C1 segment of cervical spinal cord (tissue), 14 donors: ENCODE measurements around the gene LRRC8E.
A peak's percentile ranks its signal among the peaks of the same experiment; 100 is the strongest.
"Not testable (repeated sequence)": the region's sequence is repeated elsewhere in the genome, so short reads cannot be mapped to it uniquely, and the experiment has no call there.

Experiments
- DNase-seq, 14 donors: peaks; one replicate each; lab custom pipeline; 2025; lab: John Stamatoyannopoulos, UW

Gene LRRC8E

DNA sequence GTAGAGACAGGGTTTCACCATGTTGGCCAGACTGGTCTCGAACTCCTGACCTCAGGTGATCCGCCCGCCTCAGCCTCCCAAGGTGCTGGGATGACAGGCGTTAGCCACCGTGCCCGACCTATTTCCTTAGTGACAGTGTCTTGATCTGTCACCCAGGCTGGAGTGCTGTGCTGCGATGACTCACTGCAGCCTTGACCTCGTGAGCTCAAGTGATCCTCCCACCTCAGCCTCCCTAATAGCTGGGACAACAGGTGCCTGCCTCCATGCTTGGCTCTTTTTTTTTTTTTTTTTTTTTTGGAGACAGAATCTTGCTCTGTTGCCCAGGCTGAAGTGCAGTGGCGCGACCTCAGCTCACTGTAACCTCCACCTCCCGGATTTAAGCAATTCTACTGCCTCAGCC is 41.7 kb downstream of the LRRC8E start:
- not testable (repeated sequence) for DNase-seq

DNA sequence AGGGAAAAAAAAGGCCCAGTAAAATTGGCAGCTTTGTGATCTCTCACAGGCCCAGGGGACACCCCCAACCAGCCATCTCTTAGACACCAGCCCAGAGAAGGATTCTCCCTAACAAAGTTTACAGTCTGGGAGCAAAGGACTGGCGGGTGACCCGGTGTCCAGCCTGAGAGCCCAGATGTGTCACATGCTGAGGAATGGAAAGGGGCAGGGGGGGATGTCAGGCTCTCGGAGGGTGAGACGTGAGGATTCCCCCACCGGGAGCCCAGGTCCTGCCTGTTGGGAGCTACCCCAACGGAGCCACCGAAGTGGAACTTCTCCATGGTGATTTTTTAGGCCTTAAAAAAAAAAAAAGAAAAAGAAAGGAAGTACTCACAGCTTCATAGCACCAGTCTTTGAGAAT is 42.5 kb downstream of the LRRC8E start:
- no peak for DNase-seq

DNA sequence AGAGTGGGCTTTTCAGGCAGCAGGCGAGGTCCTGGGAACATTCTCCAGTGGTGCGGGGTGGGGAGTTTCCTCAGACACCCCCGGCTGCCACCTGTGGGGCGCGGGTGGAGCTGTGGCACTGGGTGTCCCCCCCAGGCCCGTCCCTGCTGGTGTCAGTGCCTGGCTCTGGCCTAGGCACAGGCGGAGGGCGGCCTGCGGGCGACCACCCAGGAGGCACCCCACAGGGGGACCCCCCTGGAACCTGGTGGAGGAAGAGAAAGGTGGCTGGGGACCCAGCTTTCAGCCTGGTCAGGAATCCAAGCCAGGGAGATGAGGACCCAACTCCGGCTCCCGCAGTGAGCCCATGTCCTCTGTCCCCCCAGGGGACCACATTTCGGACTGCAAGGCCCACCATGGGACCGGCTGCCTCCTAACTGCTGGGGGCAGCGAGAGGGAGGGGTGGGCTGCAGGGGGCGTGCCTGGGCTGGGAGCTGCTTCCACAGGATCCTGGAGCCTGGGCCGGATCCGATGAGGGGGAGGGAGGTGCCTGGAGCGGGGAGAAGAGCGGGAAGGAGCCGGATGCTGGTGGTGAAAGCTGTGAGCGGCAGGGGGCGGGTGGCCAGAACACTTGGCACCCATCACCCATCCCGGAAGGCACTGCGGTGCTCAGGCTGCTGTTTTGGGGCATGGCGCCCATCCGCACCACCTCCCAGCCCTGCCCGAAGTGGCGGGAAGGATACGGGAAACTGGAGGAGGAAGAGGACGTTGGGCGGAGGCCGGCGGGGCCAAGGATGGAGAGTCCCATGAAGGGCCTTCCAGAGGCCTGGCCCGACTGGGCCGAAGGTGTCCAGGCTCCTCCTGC is 43.1 kb downstream of the LRRC8E start:
- no peak for DNase-seq

DNA sequence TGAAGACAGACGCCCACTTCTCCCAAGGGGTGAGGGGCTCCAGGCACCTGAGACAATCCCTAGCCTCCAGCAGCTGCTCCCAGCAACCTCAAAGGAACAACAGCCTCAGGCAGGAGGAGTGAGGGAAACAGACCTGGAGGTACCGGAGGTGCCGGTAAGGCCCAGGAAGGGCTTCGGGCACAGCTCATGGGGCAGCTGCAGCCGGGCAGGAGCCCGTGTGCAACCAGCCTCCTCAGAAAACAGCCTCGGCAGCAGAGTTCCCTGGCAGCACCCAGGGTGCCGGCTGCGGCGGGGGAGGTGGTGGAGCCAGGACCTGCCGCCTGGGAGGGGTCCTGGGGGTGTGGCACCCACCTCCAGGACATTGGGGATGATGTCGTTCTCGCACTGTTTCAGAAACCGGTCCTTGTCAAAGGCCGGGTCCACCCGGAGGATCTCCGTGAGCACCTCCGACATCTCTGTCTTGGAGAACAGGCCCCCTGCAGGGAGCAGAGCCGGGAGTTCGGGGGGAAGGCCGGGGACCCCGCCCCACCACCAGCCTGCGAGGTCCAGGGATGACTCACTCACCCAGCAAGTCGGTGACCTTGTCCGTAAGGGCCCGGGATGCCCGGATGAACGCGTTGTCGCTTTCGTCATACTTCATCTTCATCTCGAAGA is 44.1 kb downstream of the LRRC8E start:
- no peak for DNase-seq

DNA sequence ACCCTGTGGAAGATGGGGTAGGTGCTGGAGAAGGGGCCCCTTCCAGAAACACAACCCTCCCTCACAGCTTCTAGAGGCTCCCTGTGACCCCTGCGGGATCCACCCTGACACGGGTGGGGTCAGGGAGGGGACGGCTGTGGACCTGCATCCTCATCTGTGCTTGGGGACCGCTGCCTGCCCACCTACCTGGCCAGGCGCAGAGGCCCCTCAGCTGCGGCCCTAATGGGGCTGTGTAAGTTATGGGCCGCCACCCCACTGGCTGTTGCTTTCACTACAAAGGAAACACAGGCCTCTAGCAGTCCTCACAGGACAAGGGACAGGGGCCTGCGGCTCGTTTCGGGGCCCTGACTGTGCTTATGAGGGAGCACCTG is 44.6 kb downstream of the LRRC8E start:
- no peak for DNase-seq

DNA sequence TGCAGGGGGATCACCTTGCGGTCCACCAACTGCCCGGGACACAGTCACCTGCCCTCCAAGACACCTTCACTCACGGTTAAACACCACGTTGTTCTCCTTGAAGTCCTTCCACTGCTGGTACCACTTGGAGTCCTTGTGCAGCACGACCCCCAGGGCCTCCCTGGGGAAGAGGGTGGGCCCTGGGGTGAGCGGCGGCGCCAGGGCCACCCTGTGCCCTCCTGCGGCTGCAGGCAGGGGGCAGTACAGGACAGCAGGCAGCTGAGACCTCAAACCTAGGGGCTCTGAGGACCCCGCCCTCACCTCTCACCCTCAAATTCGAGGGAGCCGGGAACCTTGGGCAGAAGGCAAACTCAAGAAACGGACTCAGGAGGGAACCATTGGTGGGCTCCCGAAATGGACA is 45.1 kb downstream of the LRRC8E start:
- DNase-seq = no peak

DNA sequence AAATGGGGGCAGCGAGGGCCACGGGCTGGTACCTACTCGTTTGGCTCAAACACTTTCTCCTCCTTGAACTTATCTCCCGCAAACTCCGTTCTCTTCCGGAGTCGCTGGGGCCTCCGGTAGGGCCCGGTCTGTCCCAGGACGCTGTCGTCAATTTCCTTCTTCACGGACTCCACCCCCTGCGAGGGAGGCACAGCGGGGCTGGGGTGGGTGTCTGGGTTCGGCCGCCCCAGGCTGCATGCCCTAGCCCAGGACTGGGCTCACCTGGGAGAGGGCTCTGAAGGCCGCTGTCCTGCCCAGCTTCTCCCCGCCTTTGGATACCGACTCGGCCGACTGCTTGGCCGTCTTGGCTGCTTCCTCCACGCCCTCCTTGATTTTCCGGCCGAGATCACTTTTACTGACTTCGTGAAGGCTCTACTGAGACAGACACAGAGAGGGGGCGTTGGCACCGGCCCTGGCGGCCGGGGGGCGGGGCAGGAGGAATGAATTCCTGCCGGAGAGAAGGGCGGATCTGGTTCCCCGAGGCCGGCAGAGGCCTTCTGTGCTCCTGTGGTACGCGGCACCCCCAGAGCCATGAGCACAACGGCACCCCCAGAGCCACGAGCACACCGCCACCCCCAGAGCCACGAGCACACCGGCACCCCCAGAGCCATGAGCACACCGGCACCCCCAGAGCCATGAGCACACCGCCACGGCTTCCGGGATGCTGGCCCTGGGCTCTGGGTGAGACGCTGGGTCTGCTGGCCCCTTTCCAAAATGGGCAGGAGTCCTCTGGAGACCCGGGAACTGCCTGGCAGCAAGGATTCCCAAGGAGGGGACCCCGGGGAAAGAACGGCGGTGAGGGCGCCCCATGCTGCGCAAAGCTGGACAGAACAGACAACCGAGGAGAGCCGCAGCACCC is 45.8 kb downstream of the LRRC8E start:
- no peak for DNase-seq

DNA sequence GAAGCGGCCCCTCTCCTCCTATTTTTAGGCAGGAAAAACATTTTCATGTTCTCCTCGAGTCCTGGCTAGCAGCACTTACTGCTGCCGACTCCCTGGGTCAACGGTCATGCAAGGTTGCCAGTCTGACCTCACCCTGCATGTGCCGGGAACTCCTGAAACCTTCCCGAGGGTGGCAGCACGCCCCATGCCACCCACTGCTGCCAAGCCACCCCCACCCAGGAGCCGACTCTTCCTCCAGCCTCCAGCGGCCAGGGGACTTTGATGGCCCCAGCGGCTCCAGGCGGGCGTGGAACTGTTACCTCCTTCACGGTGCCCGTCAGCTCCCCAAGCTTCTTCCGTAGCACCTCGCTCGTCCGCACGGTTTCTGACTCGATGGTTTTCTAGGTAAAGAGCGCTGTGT is 46.5 kb downstream of the LRRC8E start:
- no peak for DNase-seq

DNA sequence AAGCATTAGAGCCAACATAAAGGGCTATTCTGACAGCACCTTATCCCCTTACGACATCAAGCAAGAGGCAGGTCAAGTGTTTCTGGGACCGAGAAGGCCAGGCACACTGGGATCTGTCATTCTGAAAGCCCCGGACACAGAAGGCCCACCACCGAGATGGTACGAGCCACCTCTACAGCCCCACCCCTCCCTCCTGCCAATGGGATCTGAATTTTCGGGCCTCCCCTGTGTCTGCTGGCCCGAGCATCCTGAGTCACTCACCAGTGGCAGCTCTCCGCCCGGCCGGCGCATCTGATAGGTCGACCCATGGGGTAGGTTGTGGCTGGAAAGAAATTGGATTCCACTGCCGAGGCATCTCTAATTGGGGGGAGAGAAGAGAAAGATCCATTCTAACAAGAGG is 52.5 kb downstream of the LRRC8E start:
- DNase-seq = no peak

DNA sequence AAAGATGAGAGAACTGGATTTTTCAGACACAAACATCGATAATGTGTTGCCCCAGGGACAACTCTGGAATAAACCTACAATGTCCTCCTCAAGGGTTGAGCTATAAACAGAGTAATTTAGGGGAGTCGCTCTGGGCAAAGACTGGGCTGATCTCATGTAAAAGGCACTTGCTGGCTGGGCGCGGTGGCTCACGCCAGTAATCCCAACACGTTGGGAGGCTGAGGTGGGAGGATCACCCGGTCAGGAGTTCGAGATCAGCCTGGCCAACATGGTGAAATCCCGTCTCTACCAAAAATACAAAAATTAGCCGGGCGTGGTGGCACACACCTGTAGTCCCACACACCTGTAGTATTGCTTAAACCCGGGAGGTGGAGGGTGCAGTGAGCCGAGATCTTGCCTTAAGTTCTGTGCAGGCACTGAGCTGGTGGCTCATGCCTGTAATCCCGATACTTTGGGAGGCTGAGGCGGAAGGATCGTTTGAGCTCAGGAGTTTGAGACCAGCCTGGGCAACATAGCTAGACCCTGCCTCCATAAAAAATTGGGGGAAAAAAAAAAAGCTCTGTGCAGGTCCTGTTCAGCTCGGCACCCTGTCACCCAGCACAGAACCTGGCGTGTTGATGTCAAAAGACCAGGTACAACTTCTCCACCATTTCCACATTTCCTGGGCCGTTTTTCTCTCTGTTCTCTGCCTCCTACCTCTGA is 53.7 kb downstream of the LRRC8E start:
- DNase-seq = no peak

DNA sequence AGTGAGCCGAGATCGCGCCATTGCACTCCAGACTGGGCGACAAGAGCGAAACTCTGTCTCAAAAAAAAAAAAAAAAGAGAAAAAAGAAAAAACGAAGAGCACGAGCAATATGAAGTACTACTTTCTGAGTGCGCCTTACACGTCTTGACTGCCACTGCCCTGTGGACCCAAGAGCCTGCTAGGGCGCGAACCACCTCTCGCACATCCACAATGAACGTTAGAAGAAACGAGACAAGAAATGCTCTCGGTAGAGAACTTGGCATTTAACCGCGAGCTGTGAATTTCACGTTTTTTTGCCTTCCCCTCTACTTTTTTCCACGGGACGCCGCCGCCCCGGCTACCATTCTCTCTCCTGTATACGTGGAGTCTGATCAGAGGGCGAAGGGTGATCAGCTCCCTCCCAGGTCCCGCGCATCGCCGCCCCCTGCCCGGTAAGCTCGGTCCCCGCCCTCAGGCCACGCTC is 54.7 kb downstream of the LRRC8E start:
- no peak for DNase-seq

DNA sequence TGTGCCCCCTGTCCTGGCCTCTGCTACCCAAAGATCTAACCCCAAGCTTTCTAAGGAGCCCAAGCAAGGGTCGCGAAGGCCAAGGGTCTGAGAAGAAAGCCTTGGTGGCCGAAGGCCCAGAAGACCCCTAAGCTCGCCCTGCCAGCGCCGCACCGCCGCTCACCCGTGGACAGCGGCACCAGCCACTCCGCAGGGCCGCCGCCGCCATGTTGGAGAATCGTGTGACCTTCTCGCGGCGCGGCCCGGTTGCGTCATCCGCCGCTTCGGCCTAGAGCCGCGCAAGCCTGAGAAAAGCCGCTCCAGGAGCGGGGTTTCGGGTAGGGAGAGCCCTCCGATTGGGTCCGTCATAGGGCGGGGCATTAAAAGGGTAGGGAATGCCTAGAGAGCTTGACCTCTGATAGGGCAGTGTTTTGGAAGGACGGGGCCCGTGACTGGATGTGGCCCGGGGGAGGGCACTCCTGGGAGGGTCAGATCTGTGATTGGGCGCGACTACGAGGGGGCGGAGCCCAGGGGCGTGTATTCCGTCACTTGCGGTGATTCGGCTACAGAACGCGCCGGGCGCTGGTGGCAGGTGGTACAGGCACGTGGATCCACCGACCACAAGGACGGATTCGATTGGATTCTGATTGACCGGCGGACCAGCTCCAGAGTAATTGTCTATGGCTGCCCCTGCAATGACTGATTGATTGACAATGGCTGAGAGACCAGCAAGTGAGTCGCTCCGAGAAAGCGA is 55.3 kb downstream of the LRRC8E start, which contains the start of gene TIMM44:
TSS of gene TIMM44 (minus strand) at position 223 of the 733 bp plus-strand sequence. CDS start at position 208, 15 bp downstream.
- DNase-seq = peak; percentile 82 to 100 (median 97)

DNA sequence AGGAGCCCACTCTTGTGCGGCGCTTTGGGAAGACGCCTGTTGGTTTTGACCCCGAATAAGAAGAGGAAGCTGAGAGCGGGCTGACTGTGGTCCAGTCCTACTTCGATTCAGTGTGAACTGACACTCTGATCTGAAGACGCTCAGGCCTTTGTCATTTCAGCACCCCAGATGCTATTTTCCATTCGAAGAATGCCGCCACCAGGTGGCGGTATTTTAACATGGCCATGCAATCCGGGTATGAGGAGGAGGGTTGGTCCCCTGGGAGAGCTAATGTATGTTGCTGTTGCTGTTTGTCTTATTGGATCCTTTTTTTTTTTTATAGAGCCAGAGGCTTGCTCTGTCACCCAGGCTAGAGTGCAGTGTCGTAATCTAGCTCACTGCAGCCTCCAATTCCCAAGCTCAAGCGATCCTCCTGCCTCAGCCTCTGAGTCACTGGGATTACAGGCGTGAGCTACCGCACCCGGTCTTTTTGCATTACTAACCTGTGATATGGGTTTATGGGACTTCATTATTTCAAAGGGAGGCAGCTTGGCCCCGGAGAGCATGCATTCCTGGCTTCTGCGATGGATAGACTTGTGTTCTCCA is 56.0 kb downstream of the LRRC8E start:
- peak in 12 of 14 donors; percentile 64 to 85 (median 77) for DNase-seq

DNA sequence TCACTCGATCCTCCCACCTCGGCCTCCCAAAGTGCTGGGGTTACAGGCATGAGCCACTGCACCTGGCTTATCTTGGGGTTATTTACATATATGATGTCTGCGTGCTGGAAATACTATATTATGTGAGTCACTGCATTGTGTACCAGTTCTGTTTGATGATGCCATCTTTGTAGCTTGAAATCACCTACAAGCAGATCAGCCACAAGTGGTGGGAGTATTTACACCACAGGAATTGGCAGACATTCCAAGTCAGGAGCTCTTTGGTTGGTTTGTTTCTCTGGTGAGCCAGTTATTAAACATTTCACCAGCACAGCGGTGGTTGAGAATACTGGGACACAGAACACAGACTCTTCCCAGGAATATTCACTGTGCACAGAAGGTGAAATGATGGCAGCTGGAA is 59.6 kb downstream of the LRRC8E start:
- DNase-seq = no peak
